ENCODE results near the gene C12orf75.

C12orf75 gene

GRCh38 chr12:105420046-105420445 is 89.6 kb downstream of the C12orf75 start:
- ATAC-seq, result no peak

GRCh38 chr12:105420659-105421240 is 90.3 kb downstream of the C12orf75 start:
- ATAC-seq, result no peak

Data from activated CD4-positive, CD25-positive, alpha-beta regulatory T cell treated with anti-CD3 and anti-CD28 coated beads, Interleukin-2, amount 50 U/mL, for 24 hours (primary cell).